ENCODE measurements around the gene UGT1A8. TPM values are rescaled to one million over a fixed set of nuclear protein-coding genes. Genes with fewer than 3 reads are reported as not detected.
"Not testable (repeated sequence)": the region's sequence is repeated elsewhere in the genome, so short reads cannot be mapped to it uniquely, and the experiment has no call there.

UGT1A8 gene
- total RNA-seq, 1 donor from 2014 or later: not detected

DNA sequence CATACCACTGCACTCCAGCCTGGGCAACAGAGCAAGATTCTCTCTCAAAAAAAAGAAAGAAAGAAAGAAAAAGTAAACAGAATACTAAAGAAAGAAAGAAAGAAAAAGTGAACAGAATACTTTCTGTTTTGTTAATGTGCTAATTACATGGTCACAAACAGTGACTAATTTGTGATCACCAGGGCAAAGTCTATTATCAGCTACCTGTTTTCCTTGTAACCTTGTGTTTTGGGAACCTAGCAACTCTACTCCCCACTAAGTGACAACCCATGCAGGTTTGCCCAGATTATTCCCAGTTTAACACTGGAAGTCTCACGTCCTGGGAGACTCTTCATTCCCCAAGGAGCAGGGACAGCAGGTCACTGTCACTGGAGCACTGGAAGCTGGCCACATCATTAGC lies 37.6 kb downstream of the UGT1A8 start:
- no peaks in the 10 kb centered on the region for H3K4me1 ChIP-seq
- TF ChIP-seq POLR2AphosphoS5 (IDR thresholded peaks at IDR 0.05; ENCODE audit: insufficient read depth in 1 of 2, low read depth in 1 of 2): no peak
- no peak for TF ChIP-seq POLR2A (IDR thresholded peaks at IDR 0.05)
- TF ChIP-seq CTCF (IDR thresholded peaks at IDR 0.05): no peak
- no peaks in the 10 kb centered on the region for H3K27me3 ChIP-seq
- H3K9me3 ChIP-seq: no peaks in the 10 kb centered on the region
- intact Hi-C loops (cut with DNase I): no loop called here
- H3K27ac ChIP-seq: no peak overlapping the region
- H3K4me3 ChIP-seq: no peak overlapping the region
- no peak for DNase-seq (ENCODE audit: extremely low spot score in 2 of 2)
- no peaks in the 10 kb centered on the region for H3K36me3 ChIP-seq

DNA sequence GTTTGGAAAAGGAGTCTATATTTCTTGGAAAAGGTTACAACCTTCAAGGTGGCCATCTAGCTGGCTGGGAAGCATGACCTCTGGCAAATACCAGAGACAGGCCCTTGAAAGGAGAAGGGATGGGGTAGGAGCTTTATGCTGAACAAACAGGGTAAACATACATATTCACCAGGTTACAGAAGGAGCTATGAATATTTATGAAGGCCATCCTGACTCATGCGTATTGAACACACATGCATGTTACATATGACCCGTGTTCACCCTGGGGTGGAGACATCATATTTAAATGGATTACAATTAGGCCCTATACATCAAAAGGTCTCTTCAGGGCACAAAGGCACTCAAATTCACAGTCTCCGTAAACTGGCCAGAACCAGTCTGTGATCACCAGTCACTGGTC lies 38.5 kb downstream of the UGT1A8 start:
- H3K4me1 ChIP-seq; intact Hi-C loops (cut with DNase I); H3K36me3 ChIP-seq; H3K27ac ChIP-seq; H3K4me3 ChIP-seq; H3K27me3 ChIP-seq; DNase-seq (ENCODE audit: extremely low spot score in 2 of 2); H3K9me3 ChIP-seq: not testable (repeated sequence)

- H3K27ac ChIP-seq: no peak overlapping the region
- no peak overlapping the region for H3K4me3 ChIP-seq
- H3K36me3 ChIP-seq: no peaks in the 10 kb centered on the region
- DNase-seq (ENCODE audit: extremely low spot score in 2 of 2): no peak
- intact Hi-C loops (cut with DNase I): no loop called here
- H3K27me3 ChIP-seq: no peaks in the 10 kb centered on the region
- H3K4me1 ChIP-seq: no peaks in the 10 kb centered on the region
- H3K9me3 ChIP-seq: no peaks in the 10 kb centered on the region
- TF ChIP-seq POLR2AphosphoS5 (IDR thresholded peaks at IDR 0.05; ENCODE audit: insufficient read depth in 1 of 2, low read depth in 1 of 2) (no peak), CTCF (IDR thresholded peaks at IDR 0.05) (no peak), POLR2A (IDR thresholded peaks at IDR 0.05) (no peak)
Measured at GRCh38 chr2:233656443-233656842, 39.0 kb downstream of the UGT1A8 start.

DNA sequence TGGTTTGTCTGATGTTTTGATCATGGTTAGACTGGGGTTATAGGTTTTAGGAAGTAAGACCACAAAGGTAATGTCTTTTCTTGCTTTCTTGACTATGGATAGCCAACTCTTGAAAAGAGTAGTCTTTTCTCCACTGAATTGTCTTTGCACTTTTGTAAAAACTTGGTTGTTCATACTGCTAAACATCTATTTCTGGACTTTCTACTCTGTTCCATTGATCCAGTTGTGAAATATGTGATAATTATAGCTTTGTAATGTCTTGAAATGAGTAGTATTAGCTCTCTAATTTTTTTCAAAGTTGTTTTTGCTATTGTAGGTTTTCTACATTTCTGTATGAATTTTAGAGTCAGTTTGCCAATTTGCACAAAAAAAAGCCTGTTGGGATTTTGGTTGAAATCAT lies 41.2 kb downstream of the UGT1A8 start:
- Histone ChIP-seq H3K4me1 (no peaks in the 10 kb centered on the region), H3K27me3 (no peaks in the 10 kb centered on the region), H3K9me3 (no peaks in the 10 kb centered on the region), H3K4me3 (no peak overlapping the region), H3K27ac (no peak overlapping the region), H3K36me3 (no peaks in the 10 kb centered on the region)
- intact Hi-C loops (cut with DNase I): no loop called here
- DNase-seq (ENCODE audit: extremely low spot score in 2 of 2): no peak
- TF ChIP-seq POLR2A (IDR thresholded peaks at IDR 0.05): no peak
- TF ChIP-seq CTCF (IDR thresholded peaks at IDR 0.05): no peak
- TF ChIP-seq POLR2AphosphoS5 (IDR thresholded peaks at IDR 0.05; ENCODE audit: insufficient read depth in 1 of 2, low read depth in 1 of 2): no peak

- TF ChIP-seq POLR2AphosphoS5 (IDR thresholded peaks at IDR 0.05; ENCODE audit: insufficient read depth in 1 of 2, low read depth in 1 of 2): no peak
- TF ChIP-seq POLR2A (IDR thresholded peaks at IDR 0.05): no peak
- no peak for TF ChIP-seq CTCF (IDR thresholded peaks at IDR 0.05)
- DNase-seq (ENCODE audit: extremely low spot score in 2 of 2): no peak
- Histone ChIP-seq H3K27ac (no peak overlapping the region), H3K4me1 (no peaks in the 10 kb centered on the region), H3K27me3 (no peaks in the 10 kb centered on the region), H3K36me3 (no peaks in the 10 kb centered on the region), H3K4me3 (no peak overlapping the region), H3K9me3 (no peaks in the 10 kb centered on the region)
- intact Hi-C loops (cut with DNase I): no loop called here
Measured at GRCh38 chr2:233663911-233664310, 46.5 kb downstream of the UGT1A8 start.

Measured in vagina (tissue), 2 donors.